Endothelial cell of umbilical vein (primary cell): Measurements from ENCODE around the gene SMC3. TPM values are rescaled to one million over a fixed set of nuclear protein-coding genes. Genes with fewer than 3 reads are reported as not detected.

Source experiments
- BruUV-seq: library from RNA; stranded (reverse); fragments of 400-500 nt; replicated peaks from 2 replicates; lab custom pipeline; 2021; lab: Mats Ljungman, UMichigan
- CTCF ChIA-PET: fragments of 300-600, 350-600 bp; sonication (Branson Sonifier 250); formaldehyde crosslinking; loops from one replicate; lab custom pipeline; 2021; ENCODE audit warnings: antibody characterized with exemption, inconsistent platforms; lab: Charles Lee
- POLR2A ChIA-PET: fragments of 300-600, 350-600 bp; sonication (Branson Sonifier 250); formaldehyde crosslinking; loops from one replicate; lab custom pipeline; 2021; ENCODE audit warnings: antibody characterized with exemption, inconsistent platforms; lab: Charles Lee
- DNase-seq: peaks from one replicate; pipeline ENCODE4 v3.0.0-alpha.2; 2011; ENCODE audit warnings: low read depth, low spot score
- FAIRE-seq: peaks from 2 replicates; lab custom pipeline; 2011; peaks lifted over from hg19 to GRCh38; lab: Jason Lieb, UNC
- H2AFZ ChIP-seq: 2 replicates; pipeline ENCODE4 v1.6.0; 2012; ENCODE audit warnings: low read depth, low read length, control low read depth, inconsistent platforms
- H3K27ac ChIP-seq: 2 replicates; pipeline ENCODE4 v1.5.1; 2011; ENCODE audit warnings: low read depth, mild to moderate bottlenecking, control low read depth, low read length, moderate library complexity; ENCODE audit not compliant: insufficient read depth
- H3K27me3 ChIP-seq, 2 experiments: 2 replicates each; pipeline versions ENCODE4 v1.6.0 to v1.6.1; 2011; ENCODE audit warnings: low read length in 2 of 2, mixed read lengths in 1 of 2; ENCODE audit not compliant: control insufficient read depth in 2 of 2, insufficient read depth in 2 of 2
- H3K36me3 ChIP-seq, 2 experiments: 2 replicates in 1 of 2; 3 replicates in 1 of 2; pipeline ENCODE4 v1.5.1; 2011; ENCODE audit warnings: low read length in 2 of 2, mild to moderate bottlenecking in 1 of 2, moderate library complexity in 1 of 2; ENCODE audit not compliant: control insufficient read depth in 2 of 2, insufficient read depth in 2 of 2; ENCODE audit errors: extremely low read depth in 1 of 2
- H3K4me1 ChIP-seq: 3 replicates; pipeline ENCODE4 v1.5.1; 2011; ENCODE audit warnings: mild to moderate bottlenecking, low read length; ENCODE audit not compliant: control insufficient read depth, insufficient read depth; ENCODE audit errors: extremely low read depth
- H3K4me2 ChIP-seq: 2 replicates; pipeline ENCODE4 v1.6.1; 2011; ENCODE audit warnings: low read length, control low read depth, mixed read lengths; ENCODE audit not compliant: insufficient read depth
- H3K4me3 ChIP-seq, 3 experiments: fragments of 200-600 bp in 1 of 3; sonication (generic), shearing (Covaris generic) in 1 of 3; replicated peaks in 1 of 3; 2 replicates each; pipeline ENCODE4 v1.5.1; 2011 to 2016; ENCODE audit warnings: control low read depth in 3 of 3, low read length in 3 of 3, mild to moderate bottlenecking in 2 of 3, inconsistent platforms in 1 of 3, low read depth in 1 of 3, moderate library complexity in 1 of 3; ENCODE audit not compliant: insufficient read depth in 1 of 3
- H3K79me2 ChIP-seq: 2 replicates; pipeline ENCODE4 v1.6.0; 2012; ENCODE audit warnings: low read length, inconsistent platforms; ENCODE audit not compliant: control insufficient read depth, insufficient read depth
- H3K9ac ChIP-seq: replicated peaks from 2 replicates; pipeline ENCODE3; 2011; ENCODE audit warnings: low read length, control low read depth; ENCODE audit not compliant: insufficient read depth; ENCODE audit errors: extremely low read depth
- H3K9me1 ChIP-seq: replicated peaks from 3 replicates; pipeline ENCODE4 v1.6.0; 2011; ENCODE audit warnings: mild to moderate bottlenecking, low read length; ENCODE audit not compliant: control insufficient read depth, insufficient read depth; ENCODE audit errors: extremely low read depth
- H3K9me3 ChIP-seq: replicated peaks from 2 replicates; pipeline ENCODE4 v1.5.1; 2012; ENCODE audit warnings: low read length, inconsistent platforms; ENCODE audit not compliant: control insufficient read depth, insufficient read depth
- H4K20me1 ChIP-seq: replicated peaks from 2 replicates; pipeline ENCODE3; 2011; ENCODE audit warnings: mild to moderate bottlenecking, low read length; ENCODE audit not compliant: control insufficient read depth, insufficient read depth; ENCODE audit errors: extremely low read depth
- CTCF ChIP-seq, 2 donors: IDR thresholded peaks; 1 replicate in 1 of 2; 2 replicates in 1 of 2; pipeline ENCODE4 v1.5.1; 2011; ENCODE audit warnings: low read length in 2 of 2, mild to moderate bottlenecking in 2 of 2, moderate library complexity in 2 of 2, control low read depth in 1 of 2, inconsistent platforms in 1 of 2, low read depth in 1 of 2; ENCODE audit not compliant: insufficient read depth in 1 of 2; ENCODE audit errors: extremely low read depth in 1 of 2
- EZH2 ChIP-seq: IDR thresholded peaks from 2 replicates; pipeline ENCODE4 v1.6.1; 2012; ENCODE audit warnings: borderline replicate concordance, low read depth, mild to moderate bottlenecking, moderate library complexity, low read length, inconsistent platforms; ENCODE audit not compliant: severe bottlenecking
- FOS ChIP-seq: IDR thresholded peaks from 2 replicates; pipeline ENCODE4 v1.6.1; 2011; ENCODE audit warnings: mild to moderate bottlenecking, low read length, moderate library complexity, borderline replicate concordance; ENCODE audit not compliant: insufficient read depth
- GATA2 ChIP-seq: IDR thresholded peaks from 2 replicates; pipeline ENCODE4 v1.7.0; 2011; ENCODE audit warnings: low read depth, mild to moderate bottlenecking, moderate library complexity, mixed read lengths, low read length; ENCODE audit not compliant: insufficient read length, insufficient read depth
- JUN ChIP-seq: IDR thresholded peaks from 2 replicates; pipeline ENCODE4 v1.6.1; 2011; ENCODE audit warnings: borderline replicate concordance, low read depth; ENCODE audit not compliant: insufficient read length, insufficient read depth
- MYC ChIP-seq: IDR thresholded peaks from one replicate; pipeline ENCODE4 v1.6.1; 2011; ENCODE audit warnings: mild to moderate bottlenecking, low read depth, low read length
- POLR2A ChIP-seq: IDR thresholded peaks from 2 replicates; pipeline ENCODE4 v1.6.1; 2012; ENCODE audit warnings: low read depth, mild to moderate bottlenecking, control low read depth, low read length
- POLR2AphosphoS5 ChIP-seq: IDR thresholded peaks from 2 replicates; pipeline ENCODE4 v1.6.1; 2012; ENCODE audit warnings: low read depth, mild to moderate bottlenecking, control low read depth, low read length, moderate library complexity; ENCODE audit not compliant: insufficient read depth
- dilution Hi-C: fragments of 300-500 bp; cut with MboI; formaldehyde crosslinking; loops from one replicate; pipeline ENCODE4 v1.15.0; 2019; ENCODE audit warnings: low sequenced_read_pairs; ENCODE audit not compliant: extremely low pct_ligation_motif_present
- intact Hi-C: fragments of 100-400 bp; cut with micrococcal nuclease; formaldehyde crosslinking; loops from one replicate; pipeline ENCODE4 v1.10.0; 2022
- polyA plus RNA-seq, 4 experiments: library from polyadenylated mRNA; depleted of rRNA in 3 of 4; stranded (reverse) in 3 of 4; unstranded in 1 of 4; fragments of >200 nt; gene quantifications; 2 replicates each; pipeline versions ENCODE4 v1.2.1 to v1.2.3, GENCODE V29; 2011 to 2012; ENCODE audit warnings: missing spikeins in 1 of 4
- total RNA-seq: library from RNA; stranded (reverse); gene quantifications from 2 replicates; pipeline ENCODE4 v1.2.3, GENCODE V29; 2021
- TF ChIP-seq, protein P1 (sequence below): IDR thresholded peaks from 2 replicates; pipeline ENCODE4 v1.6.1; 2011; ENCODE audit not compliant: insufficient read depth, insufficient read length

The SMC3 gene
- total and polyA plus RNA-seq, 2 donors (not counting 3 experiments of a cell fraction or from before 2014, with no cell fraction given), result 5.5 to 44.2 TPM

- Histone ChIP-seq H2AFZ (no peak overlapping the region), H3K27me3 (peaks cover 0 to 2% of the 10 kb centered on the region in 2 experiments), H3K9ac (no peak overlapping the region), H3K36me3 (no peaks in the 10 kb centered on the region), H3K4me3 (no peak overlapping the region), H3K79me2 (no peaks in the 10 kb centered on the region), H3K27ac (no peak overlapping the region), H3K9me1 (no peaks in the 10 kb centered on the region), H3K9me3 (no peaks in the 10 kb centered on the region), H3K4me2 (no peak overlapping the region), H4K20me1 (no peaks in the 10 kb centered on the region), H3K4me1 (no peaks in the 10 kb centered on the region)
- no peak for TF ChIP-seq GATA2
- TF ChIP-seq POLR2AphosphoS5, result no peak
- TF ChIP-seq, protein P1, sequence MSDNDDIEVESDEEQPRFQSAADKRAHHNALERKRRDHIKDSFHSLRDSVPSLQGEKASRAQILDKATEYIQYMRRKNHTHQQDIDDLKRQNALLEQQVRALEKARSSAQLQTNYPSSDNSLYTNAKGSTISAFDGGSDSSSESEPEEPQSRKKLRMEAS, result no peak
- TF ChIP-seq MYC, result no peak
- no peak for TF ChIP-seq POLR2A
- TF ChIP-seq EZH2, result no peak
- no peak for TF ChIP-seq JUN
- no peak for TF ChIP-seq CTCF (IDR thresholded peaks at IDR 0.05; ENCODE audit: extremely low read depth in 1 of 2, insufficient read depth in 1 of 2, low read depth in 1 of 2, low read length in 2 of 2)
- no peak for TF ChIP-seq FOS
- intact Hi-C loops, result no loop called here
- no peak for DNase-seq
- no peak for FAIRE-seq
- ChIA-PET POLR2A (no interaction called here), CTCF (interaction anchor here (4.1 kb wide), 1 partner anchor 13 kb away, joined by 24 read pairs; no protein-coding TSS in a partner anchor)
- dilution Hi-C loops, result loop anchor here (10.0 kb wide), 1 partner anchor 206 kb away; no protein-coding TSS in a partner anchor
- no TSS peak for BruUV-seq
These were observed 6.2 kb upstream of the SMC3 start for GRCh38 chr10:110561292-110561691.
